Memory B cell (primary cell): ENCODE measurements around the gene CDT1.
A peak's percentile ranks its signal among the peaks of the same experiment; 100 is the strongest.

Experiments
- ATAC-seq: fragments of 150-1000 bp; cut with Tn5 transposase; 2 replicates; pipeline ENCODE4 v1.10.0; 2021; ENCODE audit warnings: low read depth, mild to moderate bottlenecking, moderate library complexity
- DNase-seq, 2 donors: peaks; one replicate each; pipeline ENCODE4 v3.0.0; 2022; ENCODE audit warnings: low spot score in 2 of 2
- H3K27ac Mint-ChIP-seq: one replicate; pipeline ENCODE4 v1.8.0; 2022; ENCODE audit warnings: mild to moderate bottlenecking, moderate library complexity, mixed read lengths
- H3K27me3 Mint-ChIP-seq: one replicate; pipeline ENCODE4 v1.8.0; 2022; ENCODE audit warnings: mixed read lengths
- H3K36me3 Mint-ChIP-seq: one replicate; pipeline ENCODE4 v1.8.0; 2022; ENCODE audit warnings: mild to moderate bottlenecking, mixed read lengths
- H3K4me1 Mint-ChIP-seq: one replicate; pipeline ENCODE4 v1.8.0; 2022; ENCODE audit warnings: mixed read lengths
- H3K4me3 Mint-ChIP-seq: one replicate; pipeline ENCODE4 v1.8.0; 2022; ENCODE audit warnings: mild to moderate bottlenecking, moderate library complexity, mixed read lengths
- H3K9me3 Mint-ChIP-seq: one replicate; pipeline ENCODE4 v1.8.0; 2022; ENCODE audit warnings: mixed read lengths

Gene CDT1

GRCh38 chr16:88833086-88833485 is 29.5 kb downstream of the CDT1 start:
- DNase-seq, result no peak
- no peaks in the 10 kb centered on the region for H3K27me3 Mint-ChIP-seq
- H3K4me3 Mint-ChIP-seq, result no peak overlapping the region
- H3K36me3 Mint-ChIP-seq, result peaks cover 4% of the 10 kb centered on the region
- H3K4me1 Mint-ChIP-seq, result no peaks in the 10 kb centered on the region
- ATAC-seq, result no peak
- no peaks in the 10 kb centered on the region for H3K9me3 Mint-ChIP-seq
- no peak overlapping the region for H3K27ac Mint-ChIP-seq

GRCh38 chr16:88834670-88835069 is 31.1 kb downstream of the CDT1 start:
- ATAC-seq, result no peak
- H3K9me3 Mint-ChIP-seq, result no peaks in the 10 kb centered on the region
- H3K4me3 Mint-ChIP-seq, result no peak overlapping the region
- no peak for DNase-seq
- no peaks in the 10 kb centered on the region for H3K27me3 Mint-ChIP-seq
- no peaks in the 10 kb centered on the region for H3K4me1 Mint-ChIP-seq
- H3K27ac Mint-ChIP-seq, result no peak overlapping the region
- H3K36me3 Mint-ChIP-seq, result peaks cover 1% of the 10 kb centered on the region

- no peak for ATAC-seq
- Mint-ChIP-seq H3K27me3 (no peaks in the 10 kb centered on the region), H3K4me3 (no peak overlapping the region), H3K4me1 (no peaks in the 10 kb centered on the region), H3K9me3 (no peaks in the 10 kb centered on the region), H3K36me3 (peaks cover 6% of the 10 kb centered on the region), H3K27ac (no peak overlapping the region)
- DNase-seq, result no peak
These were observed 31.8 kb downstream of the CDT1 start for GRCh38 chr16:88835383-88835782.

GRCh38 chr16:88835818-88836217 is 32.2 kb downstream of the CDT1 start:
- H3K4me1 Mint-ChIP-seq, result no peaks in the 10 kb centered on the region
- H3K27me3 Mint-ChIP-seq, result no peaks in the 10 kb centered on the region
- H3K27ac Mint-ChIP-seq, result no peak overlapping the region
- H3K4me3 Mint-ChIP-seq, result no peak overlapping the region
- DNase-seq (no peak), ATAC-seq (no peak)
- H3K9me3 Mint-ChIP-seq, result no peaks in the 10 kb centered on the region
- H3K36me3 Mint-ChIP-seq, result peaks cover 6% of the 10 kb centered on the region

- DNase-seq (no peak), ATAC-seq (no peak)
- H3K36me3 Mint-ChIP-seq, result peaks cover 6% of the 10 kb centered on the region
- H3K4me3 Mint-ChIP-seq, result no peak overlapping the region
- H3K4me1 Mint-ChIP-seq, result no peaks in the 10 kb centered on the region
- H3K27ac Mint-ChIP-seq, result no peak overlapping the region
- H3K9me3 Mint-ChIP-seq, result no peaks in the 10 kb centered on the region
- H3K27me3 Mint-ChIP-seq, result no peaks in the 10 kb centered on the region
These were observed 33.2 kb downstream of the CDT1 start for GRCh38 chr16:88836791-88837190.

GRCh38 chr16:88837806-88838205 is 34.2 kb downstream of the CDT1 start:
- DNase-seq (no peak), ATAC-seq (no peak)
- no peak overlapping the region for H3K27ac Mint-ChIP-seq
- no peak overlapping the region for H3K4me3 Mint-ChIP-seq
- peaks cover 5% of the 10 kb centered on the region for H3K4me1 Mint-ChIP-seq
- H3K36me3 Mint-ChIP-seq, result peaks cover 6% of the 10 kb centered on the region
- H3K9me3 Mint-ChIP-seq, result no peaks in the 10 kb centered on the region
- no peaks in the 10 kb centered on the region for H3K27me3 Mint-ChIP-seq

- peaks cover 9% of the 10 kb centered on the region for H3K36me3 Mint-ChIP-seq
- H3K27me3 Mint-ChIP-seq, result no peaks in the 10 kb centered on the region
- peaks cover 7% of the 10 kb centered on the region for H3K4me1 Mint-ChIP-seq
- H3K4me3 Mint-ChIP-seq, result no peak overlapping the region
- no peaks in the 10 kb centered on the region for H3K9me3 Mint-ChIP-seq
- no peak overlapping the region for H3K27ac Mint-ChIP-seq
- ATAC-seq (no peak), DNase-seq (no peak)
These were observed 35.0 kb downstream of the CDT1 start for GRCh38 chr16:88838566-88838965.

- Mint-ChIP-seq H3K4me1 (peaks cover 7% of the 10 kb centered on the region), H3K27me3 (no peaks in the 10 kb centered on the region), H3K4me3 (no peak overlapping the region), H3K9me3 (no peaks in the 10 kb centered on the region), H3K36me3 (peaks cover 9% of the 10 kb centered on the region), H3K27ac (no peak overlapping the region)
- no peak for ATAC-seq
- no peak for DNase-seq
These were observed 35.5 kb downstream of the CDT1 start for GRCh38 chr16:88839026-88839529.

GRCh38 chr16:88839745-88840599 is 36.4 kb downstream of the CDT1 start:
- Mint-ChIP-seq H3K9me3 (no peaks in the 10 kb centered on the region), H3K4me3 (no peak overlapping the region), H3K36me3 (peaks cover 9% of the 10 kb centered on the region), H3K27me3 (no peaks in the 10 kb centered on the region), H3K4me1 (peaks cover 7% of the 10 kb centered on the region), H3K27ac (no peak overlapping the region)
- ATAC-seq (no peak), DNase-seq (no peak)

- Mint-ChIP-seq H3K9me3 (no peaks in the 10 kb centered on the region), H3K4me3 (no peak overlapping the region), H3K27me3 (no peaks in the 10 kb centered on the region), H3K4me1 (peaks cover 7% of the 10 kb centered on the region), H3K27ac (no peak overlapping the region), H3K36me3 (peaks cover 7% of the 10 kb centered on the region)
- DNase-seq (no peak), ATAC-seq (no peak)
These were observed 37.1 kb downstream of the CDT1 start for GRCh38 chr16:88840600-88841215.

- Mint-ChIP-seq H3K4me3 (peak overlapping the region; percentile 30), H3K9me3 (no peaks in the 10 kb centered on the region), H3K36me3 (peaks cover 7% of the 10 kb centered on the region), H3K4me1 (peaks cover 7% of the 10 kb centered on the region), H3K27ac (no peak overlapping the region), H3K27me3 (no peaks in the 10 kb centered on the region)
- DNase-seq, result no peak
- peak; percentile 87 for ATAC-seq
These were observed 38.1 kb downstream of the CDT1 start for GRCh38 chr16:88841521-88842307.

- no peak for DNase-seq
- H3K4me3 Mint-ChIP-seq, result no peak overlapping the region
- no peaks in the 10 kb centered on the region for H3K27me3 Mint-ChIP-seq
- ATAC-seq, result no peak
- peaks cover 7% of the 10 kb centered on the region for H3K36me3 Mint-ChIP-seq
- H3K4me1 Mint-ChIP-seq, result peaks cover 7% of the 10 kb centered on the region
- no peak overlapping the region for H3K27ac Mint-ChIP-seq
- H3K9me3 Mint-ChIP-seq, result no peaks in the 10 kb centered on the region
These were observed 38.7 kb downstream of the CDT1 start for GRCh38 chr16:88842308-88842756.

GRCh38 chr16:88842806-88843205 is 39.2 kb downstream of the CDT1 start:
- Mint-ChIP-seq H3K4me3 (no peak overlapping the region), H3K36me3 (peaks cover 7% of the 10 kb centered on the region), H3K4me1 (peaks cover 7% of the 10 kb centered on the region), H3K27ac (no peak overlapping the region), H3K27me3 (no peaks in the 10 kb centered on the region), H3K9me3 (no peaks in the 10 kb centered on the region)
- no peak for DNase-seq
- no peak for ATAC-seq

- DNase-seq (no peak), ATAC-seq (no peak)
- no peaks in the 10 kb centered on the region for H3K9me3 Mint-ChIP-seq
- peaks cover 7% of the 10 kb centered on the region for H3K4me1 Mint-ChIP-seq
- H3K27ac Mint-ChIP-seq, result no peak overlapping the region
- H3K36me3 Mint-ChIP-seq, result peaks cover 7% of the 10 kb centered on the region
- no peak overlapping the region for H3K4me3 Mint-ChIP-seq
- no peaks in the 10 kb centered on the region for H3K27me3 Mint-ChIP-seq
These were observed 39.7 kb downstream of the CDT1 start for GRCh38 chr16:88843256-88843655.
